GM06990 (cell line): ENCODE results near the gene EIF2B2.

Experiments
- DNase-seq: peaks from one replicate; pipeline ENCODE4 v3.0.0-alpha.2; 2011; ENCODE audit not compliant: insufficient read length; ENCODE audit errors: extremely low read depth
- H3K27me3 ChIP-seq: replicated peaks from 2 replicates; pipeline ENCODE4 v1.6.0; 2011; ENCODE audit warnings: low read length; ENCODE audit not compliant: control insufficient read depth, insufficient read depth
- H3K36me3 ChIP-seq: 2 replicates; pipeline ENCODE4 v1.5.1; 2011; ENCODE audit warnings: low read length; ENCODE audit not compliant: control insufficient read depth, insufficient read depth
- H3K4me3 ChIP-seq: replicated peaks from 2 replicates; pipeline ENCODE4 v1.5.1; 2011; ENCODE audit warnings: low read depth, mild to moderate bottlenecking, control low read depth, low read length
- CTCF ChIP-seq: IDR thresholded peaks from 2 replicates; pipeline ENCODE4 v1.5.1; 2011; ENCODE audit warnings: low read length, control low read depth, mild to moderate bottlenecking, inconsistent platforms; ENCODE audit not compliant: insufficient read depth, poor library complexity, severe bottlenecking

Gene EIF2B2

GRCh38 chr14:75002392-75003249 lies at the start of gene EIF2B2:
TSS of gene EIF2B2 (plus strand) at chr14:75002921. CDS start at chr14:75002991, 70 bp downstream.
- no peaks in the 10 kb centered on the region for H3K27me3 ChIP-seq
- no peak for TF ChIP-seq CTCF
- peak; percentile 100 for DNase-seq
- peak within 1 kb of the TSS; percentile 95 for H3K4me3 ChIP-seq
- H3K36me3 ChIP-seq: peaks cover 6% of the 10 kb centered on the region

GRCh38 chr14:74953686-74954085 lies 49.0 kb upstream of the EIF2B2 start:
- Histone ChIP-seq H3K36me3 (no peaks in the 10 kb centered on the region), H3K4me3 (no peak overlapping the region), H3K27me3 (no peaks in the 10 kb centered on the region)
- no peak for DNase-seq
- no peak for TF ChIP-seq CTCF

- DNase-seq: no peak
- no peak overlapping the region; the same call in 1 of the 2 replicates for H3K4me3 ChIP-seq
- no peak for TF ChIP-seq CTCF
- H3K27me3 ChIP-seq: no peaks in the 10 kb centered on the region
- H3K36me3 ChIP-seq: no peaks in the 10 kb centered on the region
These were observed 48.3 kb upstream of the EIF2B2 start for GRCh38 chr14:74954232-74954946.

- no peak for TF ChIP-seq CTCF
- H3K36me3 ChIP-seq: no peaks in the 10 kb centered on the region
- H3K27me3 ChIP-seq: no peaks in the 10 kb centered on the region
- peak overlapping the region; percentile 49 for H3K4me3 ChIP-seq
- no peak for DNase-seq
These were observed 47.8 kb upstream of the EIF2B2 start for GRCh38 chr14:74954947-74955228.

GRCh38 chr14:74955229-74956026 lies 47.3 kb upstream of the EIF2B2 start, which contains the start of gene PGF:
TSS of gene PGF (minus strand) at chr14:74955597. CDS start at chr14:74955242, 355 bp downstream.
- peak; percentile 40 for DNase-seq

More at GRCh38 chr14:74955229-74956026, 47.3 kb upstream of the EIF2B2 start, which contains the start of gene PGF:
- peak within 1 kb of the TSS; percentile 49 for H3K4me3 ChIP-seq
- no peak for TF ChIP-seq CTCF
- H3K27me3 ChIP-seq: no peaks in the 10 kb centered on the region
- no peaks in the 10 kb centered on the region for H3K36me3 ChIP-seq
